DMS53 treated with DMSO at 0.1 percent for 48 hours (cell line): Measurements from ENCODE around the gene ACAD8.
"Not testable (repeated sequence)": the region's sequence is repeated elsewhere in the genome, so short reads cannot be mapped to it uniquely, and the experiment has no call there.

Experiments
- DNase-seq: peaks from one replicate; lab custom pipeline; 2025; ENCODE audit not compliant: unreplicated experiment; lab: John Stamatoyannopoulos, UW

The ACAD8 gene

GRCh38 chr11:134266440-134266839, 13.1 kb downstream of the ACAD8 start:
- DNase-seq = no peak

- no peak for DNase-seq
These were observed 13.5 kb downstream of the ACAD8 start for GRCh38 chr11:134266841-134267251.

GRCh38 chr11:134267461-134267860, 14.1 kb downstream of the ACAD8 start:
- DNase-seq = no peak

- DNase-seq = no peak
These were observed 14.6 kb downstream of the ACAD8 start for GRCh38 chr11:134267966-134268365.

- DNase-seq = no peak
These were observed 16.9 kb downstream of the ACAD8 start for GRCh38 chr11:134270250-134270714.

- DNase-seq = no peak
These were observed 18.6 kb downstream of the ACAD8 start for GRCh38 chr11:134271978-134272377.

GRCh38 chr11:134272381-134273316, 19.3 kb downstream of the ACAD8 start:
- no peak for DNase-seq

- DNase-seq = no peak
These were observed 19.9 kb downstream of the ACAD8 start for GRCh38 chr11:134273317-134273712.

- no peak for DNase-seq
These were observed 21.8 kb downstream of the ACAD8 start for GRCh38 chr11:134275188-134275533.

GRCh38 chr11:134275534-134276395, 22.4 kb downstream of the ACAD8 start, which contains the start of gene GLB1L3:
TSS of gene GLB1L3 (plus strand) at chr11:134276379. CDS start at chr11:134276741, 362 bp downstream.
- DNase-seq = no peak

GRCh38 chr11:134276396-134277182, 23.2 kb downstream of the ACAD8 start:
- DNase-seq = no peak

- DNase-seq = no peak
These were observed 24.0 kb downstream of the ACAD8 start for GRCh38 chr11:134277183-134278001.

GRCh38 chr11:134278356-134278755, 25.0 kb downstream of the ACAD8 start:
- DNase-seq = no peak

- not testable (repeated sequence) for DNase-seq
These were observed 28.3 kb downstream of the ACAD8 start for GRCh38 chr11:134281635-134282034.

GRCh38 chr11:134282121-134283045, 29.0 kb downstream of the ACAD8 start:
- no peak for DNase-seq

- no peak for DNase-seq
These were observed 30.3 kb downstream of the ACAD8 start for GRCh38 chr11:134283461-134284230.

- DNase-seq = not testable (repeated sequence)
These were observed 31.0 kb downstream of the ACAD8 start for GRCh38 chr11:134284349-134284748.

GRCh38 chr11:134287561-134287960, 34.2 kb downstream of the ACAD8 start:
- no peak for DNase-seq
